Choroid plexus epithelial cell (primary cell): ENCODE data around the gene SLC13A4.
A peak's percentile ranks its signal among the peaks of the same experiment; 100 is the strongest.

Source experiments
- DNase-seq: peaks from one replicate; pipeline ENCODE4 v3.0.0-alpha.2; 2010; ENCODE audit warnings: low read depth
- H3K4me3 ChIP-seq: 2 replicates; pipeline ENCODE4 v1.5.1; 2011; ENCODE audit warnings: low read depth, mild to moderate bottlenecking, control low read depth, low read length, moderate library complexity
- CTCF ChIP-seq: conservative IDR thresholded peaks from 2 replicates; pipeline ENCODE4 v1.5.1; 2011; ENCODE audit warnings: low read depth, mild to moderate bottlenecking, control low read depth, inconsistent platforms, low read length, moderate library complexity

Gene SLC13A4

GRCh38 chr7:135771051-135771450 lies 43.1 kb upstream of the SLC13A4 start:
- no peak for TF ChIP-seq CTCF
- H3K4me3 ChIP-seq, result no peak overlapping the region
- no peak for DNase-seq

- peak; percentile 43 for DNase-seq
- TF ChIP-seq CTCF, result no peak
- H3K4me3 ChIP-seq, result no peak overlapping the region
Measured at GRCh38 chr7:135770139-135770710, 42.2 kb upstream of the SLC13A4 start.

GRCh38 chr7:135769005-135769802 lies 41.2 kb upstream of the SLC13A4 start:
- no peak overlapping the region for H3K4me3 ChIP-seq
- TF ChIP-seq CTCF, result no peak
- no peak for DNase-seq

- no peak for DNase-seq
- no peak for TF ChIP-seq CTCF
- H3K4me3 ChIP-seq, result no peak overlapping the region
Measured at GRCh38 chr7:135768467-135768866, 40.5 kb upstream of the SLC13A4 start.

GRCh38 chr7:135768064-135768463 lies 40.1 kb upstream of the SLC13A4 start:
- DNase-seq, result no peak
- no peak for TF ChIP-seq CTCF
- H3K4me3 ChIP-seq, result no peak overlapping the region

- no peak for TF ChIP-seq CTCF
- H3K4me3 ChIP-seq, result no peak overlapping the region
- no peak for DNase-seq
Measured at GRCh38 chr7:135763261-135763660, 35.3 kb upstream of the SLC13A4 start.
